HG02885 (cell line): ENCODE data around the gene ABHD2.

ENCODE experiments used
- ATAC-seq: cut with Tn5 transposase; IDR thresholded peaks from one replicate; pipeline ENCODE4 v1.9.1; 2021; ENCODE audit warnings: mild to moderate bottlenecking; ENCODE audit not compliant: unreplicated experiment, poor library complexity

ABHD2 gene

GRCh38 chr15:89184357-89184756 lies 96.1 kb downstream of the ABHD2 start:
- no peak for ATAC-seq

DNA sequence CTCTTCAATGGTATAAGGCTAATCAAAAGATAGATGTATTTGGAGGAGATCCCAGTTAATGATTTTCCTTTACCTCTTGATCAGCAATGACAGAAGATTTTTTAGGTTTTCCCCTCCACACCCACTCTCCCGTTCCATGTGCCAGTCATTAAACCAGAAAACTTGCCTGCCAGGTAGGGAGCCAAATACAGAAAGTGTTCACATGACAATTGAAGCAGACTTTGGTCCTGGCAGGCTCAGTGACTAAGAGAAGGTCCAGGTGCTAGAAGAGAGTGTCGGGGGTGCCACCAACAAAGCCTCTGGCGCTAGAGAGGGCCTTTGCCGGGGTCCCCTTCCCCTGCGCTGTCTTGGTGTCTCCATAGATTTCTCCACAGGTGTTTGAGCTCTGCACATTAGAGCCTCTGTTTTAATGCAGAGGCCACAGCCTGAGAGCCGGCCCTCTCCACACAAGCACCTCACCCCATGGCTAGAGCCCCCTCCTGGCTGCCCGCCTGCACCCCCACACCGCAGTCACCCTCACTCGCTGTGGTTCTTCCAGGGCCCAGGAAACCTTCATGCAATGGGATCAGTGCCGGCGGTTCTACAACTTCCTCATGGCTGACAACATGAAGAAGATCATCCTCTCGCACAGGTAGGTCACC lies 96.8 kb downstream of the ABHD2 start:
- ATAC-seq, result no peak

DNA sequence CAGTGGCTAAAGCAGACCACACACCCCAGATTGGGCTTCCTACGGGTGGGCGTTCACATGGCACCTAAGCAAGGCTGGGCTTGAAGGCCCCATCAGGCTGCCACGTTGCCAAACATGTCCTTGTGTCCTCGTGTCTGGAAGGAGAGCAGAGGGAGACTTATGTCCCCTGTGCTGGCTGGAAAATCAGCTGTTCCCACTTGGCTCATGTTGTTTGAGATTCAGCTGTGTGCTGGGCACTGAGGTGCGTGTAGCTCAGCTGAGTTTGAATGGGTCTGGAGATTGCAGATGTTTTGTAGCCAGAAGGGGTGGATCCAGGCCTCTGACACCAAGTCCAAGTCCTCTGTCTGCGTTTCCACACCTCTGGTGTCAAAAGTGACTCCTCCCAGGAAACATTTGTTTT lies 98.5 kb downstream of the ABHD2 start:
- ATAC-seq, result no peak

- ATAC-seq, result no peak
These were observed 99.2 kb downstream of the ABHD2 start for GRCh38 chr15:89187301-89187985.

DNA sequence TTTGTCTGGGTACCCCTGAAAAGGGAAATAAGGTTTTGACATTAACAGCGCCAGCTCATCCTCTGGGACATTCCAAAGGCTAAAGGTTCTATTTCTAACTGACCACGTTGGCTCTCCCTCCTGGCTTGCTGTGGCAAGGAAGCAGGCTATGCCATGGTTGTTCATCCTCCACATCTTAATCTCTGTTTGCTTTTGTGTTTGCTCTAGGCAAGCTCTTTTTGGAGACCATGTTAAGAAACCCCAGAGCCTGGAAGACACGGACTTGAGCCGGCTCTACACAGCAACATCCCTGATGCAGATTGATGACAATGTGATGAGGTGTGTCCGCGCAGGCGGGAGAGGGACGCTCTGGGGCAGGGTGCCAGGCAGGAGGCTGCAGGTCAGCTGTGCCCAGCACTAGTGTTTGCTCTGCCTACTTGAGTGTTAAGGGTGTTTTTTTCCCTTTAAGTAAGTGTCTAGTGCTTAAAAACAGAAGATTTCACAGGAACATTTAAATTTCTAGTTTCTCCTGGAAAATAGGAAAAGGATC lies 99.8 kb downstream of the ABHD2 start:
- no peak for ATAC-seq

GRCh38 chr15:89192136-89192535 lies 103.9 kb downstream of the ABHD2 start:
- no peak for ATAC-seq

- ATAC-seq, result no peak
These were observed 104.5 kb downstream of the ABHD2 start for GRCh38 chr15:89192766-89193165.

DNA sequence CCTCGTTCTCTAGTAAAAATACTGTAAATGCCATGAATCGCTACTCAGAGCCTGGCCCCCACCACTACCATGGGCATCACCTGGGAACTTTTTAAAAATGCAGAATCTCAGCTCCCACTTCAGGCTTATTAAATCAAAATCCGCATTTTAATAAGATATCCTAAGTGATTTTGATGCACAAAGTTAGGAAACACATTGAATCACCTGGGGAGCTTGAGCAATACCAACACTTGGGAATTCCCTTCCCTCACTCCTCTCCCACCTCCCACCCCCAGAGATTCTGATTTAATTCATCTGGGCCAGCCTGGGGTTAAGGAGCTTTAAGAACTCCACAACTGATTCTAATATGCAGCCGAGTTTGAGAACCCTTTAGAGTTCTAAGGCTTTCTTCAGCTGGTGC lies 106.4 kb downstream of the ABHD2 start:
- ATAC-seq, result no peak

GRCh38 chr15:89195836-89196235 lies 107.6 kb downstream of the ABHD2 start:
- no peak for ATAC-seq

DNA sequence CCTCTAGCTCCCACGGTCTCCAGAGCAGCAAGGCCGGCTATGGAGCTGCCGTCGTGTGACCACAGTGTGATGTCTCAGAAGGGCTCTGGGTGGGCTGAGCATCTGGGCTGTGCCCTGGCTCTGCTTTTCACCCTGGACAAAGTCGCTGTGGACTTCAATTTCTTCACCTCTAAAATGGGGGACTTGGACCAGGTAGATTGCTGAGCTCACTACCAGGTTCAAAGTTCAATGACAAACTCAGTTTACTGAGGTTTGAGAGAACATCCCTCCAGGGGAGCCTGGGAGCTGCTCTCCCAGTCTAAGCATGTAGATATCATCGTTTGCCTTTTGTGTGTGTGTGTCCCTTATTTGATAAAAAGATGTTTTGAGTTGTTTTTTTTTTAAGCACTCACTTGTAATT lies 108.0 kb downstream of the ABHD2 start:
- ATAC-seq, result no peak

- no peak for ATAC-seq
These were observed 108.7 kb downstream of the ABHD2 start for GRCh38 chr15:89196994-89197393.

GRCh38 chr15:89197503-89197971 lies 109.3 kb downstream of the ABHD2 start:
- no peak for ATAC-seq

GRCh38 chr15:89198196-89198595 lies 109.9 kb downstream of the ABHD2 start:
- ATAC-seq, result no peak

DNA sequence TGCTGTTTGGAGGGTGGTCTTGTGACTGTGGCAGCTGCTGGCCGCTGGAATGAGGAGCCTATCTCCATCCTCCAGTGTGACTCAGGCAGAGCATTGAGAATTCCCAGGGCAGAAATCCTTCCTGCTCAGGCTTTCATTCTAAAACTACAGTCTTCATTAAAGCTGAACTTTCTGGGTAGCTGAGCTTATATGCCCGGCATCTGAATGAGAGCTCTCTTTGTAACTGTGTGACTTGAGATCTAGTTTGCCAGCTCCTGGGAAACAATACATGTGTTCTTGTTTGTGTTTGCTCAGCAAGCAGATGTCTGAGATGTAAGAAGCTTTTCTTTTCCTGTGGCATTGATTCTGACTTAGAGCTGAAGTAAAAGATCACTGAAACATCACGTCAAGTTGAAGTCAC lies 110.7 kb downstream of the ABHD2 start:
- no peak for ATAC-seq

DNA sequence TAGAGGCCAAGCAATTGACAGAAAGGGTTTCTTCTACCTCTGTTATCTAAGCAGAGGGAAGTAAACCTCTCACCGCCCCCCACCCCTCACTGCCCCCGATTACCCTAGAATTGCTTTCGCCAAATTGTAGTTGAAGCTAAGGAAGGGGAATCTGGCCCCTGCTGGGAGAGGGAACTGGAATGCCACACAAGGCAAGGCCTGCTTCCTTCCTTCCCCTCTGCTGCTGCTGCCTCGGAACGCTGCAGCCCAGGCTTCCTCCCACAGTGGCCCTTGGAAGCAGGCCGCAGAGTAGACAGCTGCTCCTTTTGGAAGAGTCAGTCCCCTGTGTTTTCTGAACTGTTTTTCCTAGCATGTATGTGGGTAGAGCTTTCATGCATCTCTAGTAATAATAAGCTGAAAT lies 111.5 kb downstream of the ABHD2 start:
- no peak for ATAC-seq

DNA sequence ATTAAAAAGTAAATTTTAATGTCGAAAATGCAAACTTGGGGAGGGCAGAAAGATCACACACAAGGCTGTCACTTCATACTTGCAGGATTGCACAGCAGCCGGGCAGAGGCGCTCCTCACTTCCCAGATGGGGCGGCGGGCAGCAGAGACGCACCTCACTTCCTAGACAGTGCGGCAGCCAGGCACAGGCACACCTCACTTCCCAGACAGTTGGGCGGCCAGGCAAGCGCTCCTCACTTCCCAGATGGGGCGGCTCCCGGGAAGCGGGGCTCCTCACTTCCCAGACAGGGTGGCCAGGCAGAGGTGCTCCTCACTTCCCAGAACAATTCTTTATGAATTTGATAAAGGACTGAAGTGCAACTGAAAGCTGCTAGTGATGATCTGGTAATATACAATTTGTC lies 111.9 kb downstream of the ABHD2 start:
- ATAC-seq, result no peak

- ATAC-seq, result no peak
These were observed 113.3 kb downstream of the ABHD2 start for GRCh38 chr15:89201465-89202005.

DNA sequence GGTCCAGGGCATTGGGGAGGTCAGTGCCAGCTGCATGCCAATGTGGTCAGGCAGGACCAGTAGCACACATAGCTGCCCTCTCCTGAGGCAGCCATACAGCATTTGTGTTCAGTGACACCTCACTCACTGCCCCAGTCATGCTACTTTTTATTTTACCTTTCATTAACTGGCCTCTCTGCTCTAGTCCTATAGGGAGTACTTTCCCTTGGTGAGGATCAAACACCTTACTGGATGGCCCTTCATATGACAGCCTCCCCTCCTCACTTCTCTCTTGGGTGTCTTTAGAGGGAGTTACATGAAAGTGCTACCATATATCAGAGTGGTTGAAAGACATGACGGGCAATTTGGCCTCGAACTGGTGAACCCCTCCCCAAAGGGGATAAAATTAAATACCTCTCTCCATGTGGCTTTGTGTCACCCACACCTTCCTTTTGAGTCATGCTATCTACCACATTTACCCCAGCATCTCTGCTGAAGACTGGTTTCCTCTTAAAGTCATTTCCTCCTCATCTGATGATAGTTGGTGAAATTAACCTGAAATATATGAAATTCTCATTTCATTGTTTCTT lies 115.5 kb downstream of the ABHD2 start:
- no peak for ATAC-seq

DNA sequence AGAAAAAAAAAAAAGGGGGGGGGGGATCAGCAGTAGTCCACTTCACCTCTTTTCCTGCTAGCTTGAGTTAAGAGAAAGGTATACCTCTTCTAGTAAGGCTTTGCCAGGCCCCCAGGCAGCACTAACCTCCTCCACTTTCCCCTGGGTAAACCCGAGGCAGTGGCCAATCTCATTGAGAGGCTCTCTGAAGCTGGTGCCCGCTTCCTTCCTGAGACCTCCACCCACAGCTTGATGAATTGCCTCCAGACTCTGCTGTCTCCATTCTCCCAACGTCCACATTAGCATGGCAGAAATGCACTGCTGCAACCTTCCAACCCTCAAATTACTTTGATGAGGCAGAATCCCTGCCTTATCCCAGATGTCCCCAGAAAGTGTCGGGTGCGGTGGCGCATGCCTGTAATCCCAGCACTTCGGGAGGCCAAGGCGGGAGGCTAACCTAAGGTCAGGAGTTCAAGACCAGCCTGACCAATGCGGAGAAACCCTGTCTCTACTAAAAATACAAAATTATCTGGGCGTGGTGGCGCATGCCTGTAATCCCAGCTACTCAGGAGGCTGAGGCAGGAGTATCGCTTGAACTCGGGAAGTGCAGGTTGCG lies 117.8 kb downstream of the ABHD2 start:
- ATAC-seq, result no peak

DNA sequence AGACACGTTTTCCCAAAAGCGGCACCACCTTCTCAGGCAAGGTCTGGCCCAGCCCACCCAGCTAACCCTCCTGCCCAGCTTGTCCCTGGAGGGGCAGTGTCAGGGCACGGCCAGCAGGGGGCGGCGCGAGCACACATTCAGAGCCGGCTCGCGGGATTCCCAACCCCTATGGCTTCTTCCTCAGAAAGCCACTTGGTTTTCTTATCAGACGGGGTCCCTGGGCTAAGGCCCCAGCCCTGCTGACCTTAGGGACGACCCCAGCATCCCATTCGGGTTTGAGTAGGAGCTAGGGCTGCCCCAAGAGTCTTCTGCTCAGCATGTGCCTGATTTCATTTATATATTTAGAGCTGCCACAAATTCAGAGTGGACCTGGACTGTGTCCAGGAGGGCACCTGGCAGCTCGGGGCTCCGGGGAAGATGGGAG lies 118.7 kb downstream of the ABHD2 start:
- ATAC-seq, result peak; percentile 80

DNA sequence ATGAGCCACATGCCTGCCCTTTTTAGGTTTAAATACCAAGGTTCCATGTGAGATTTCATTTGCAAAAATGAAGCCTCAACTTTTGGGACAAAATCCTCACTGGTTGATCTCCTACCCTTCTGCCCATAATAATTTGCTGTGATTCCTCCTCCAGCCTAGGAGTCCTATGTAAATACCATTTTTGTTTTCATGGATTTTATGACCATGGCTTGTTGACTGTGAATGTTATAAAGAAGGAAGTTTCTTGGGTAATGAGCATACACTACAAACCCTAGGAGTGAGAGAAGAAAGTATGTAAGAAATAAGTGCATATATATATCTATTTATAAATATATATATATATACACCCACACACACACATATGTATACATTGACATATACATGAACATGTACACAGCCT lies 120.0 kb downstream of the ABHD2 start:
- no peak for ATAC-seq
